Activated CD8-positive, alpha-beta T cell treated with anti-CD3 and anti-CD28 coated beads for 36 hours (primary cell): ENCODE data around the gene TARS3. TPM values are rescaled to one million over a fixed set of nuclear protein-coding genes. Genes with fewer than 3 reads are reported as not detected.
"Not testable (repeated sequence)": the region's sequence is repeated elsewhere in the genome, so short reads cannot be mapped to it uniquely, and the experiment has no call there.

Experiments used
- ATAC-seq: fragments of 200-7000 bp; cut with Tn5 transposase; one replicate; pipeline ENCODE4 v1.10.0; 2021; ENCODE audit warnings: mild to moderate bottlenecking, moderate library complexity
- CTCF ChIA-PET: fragments of 350-600 bp; sonication (Branson Sonifier 250); formaldehyde crosslinking; loops from one replicate; lab custom pipeline; 2021; ENCODE audit warnings: antibody characterized with exemption; lab: Charles Lee
- POLR2A ChIA-PET: fragments of 350-600 bp; sonication (Branson Sonifier 250); formaldehyde crosslinking; loops from one replicate; lab custom pipeline; 2021; ENCODE audit warnings: antibody characterized with exemption; lab: Charles Lee
- DNase-seq: peaks from one replicate; pipeline ENCODE4 v3.0.0-alpha.2; 2020
- H3K27ac Mint-ChIP-seq: one replicate; pipeline ENCODE4 v1.8.0; 2021; ENCODE audit warnings: mild to moderate bottlenecking, mixed read lengths
- H3K27me3 Mint-ChIP-seq: one replicate; pipeline ENCODE4 v1.8.0; 2021; ENCODE audit warnings: mixed read lengths
- H3K36me3 Mint-ChIP-seq: one replicate; pipeline ENCODE4 v1.8.0; 2021; ENCODE audit warnings: low read depth, mixed read lengths
- H3K4me1 Mint-ChIP-seq: one replicate; pipeline ENCODE4 v1.8.0; 2021; ENCODE audit warnings: low read depth, mixed read lengths
- H3K4me3 Mint-ChIP-seq: one replicate; pipeline ENCODE4 v1.8.0; 2021; ENCODE audit warnings: mild to moderate bottlenecking, moderate library complexity, mixed read lengths
- H3K9me3 Mint-ChIP-seq: one replicate; pipeline ENCODE4 v1.8.0; 2021; ENCODE audit warnings: mixed read lengths
- intact Hi-C: fragments of 100-400 bp; cut with micrococcal nuclease; formaldehyde crosslinking; loops from one replicate; pipeline ENCODE4 v1.10.0; 2022
- total RNA-seq, 2 experiments: library from RNA; stranded (reverse); gene quantifications; one replicate each; pipeline ENCODE4 v1.2.3, GENCODE V29; 2021
- TF ChIP-seq, protein P1 (sequence below): fragments of 200-600 bp; IDR thresholded peaks from one replicate; pipeline ENCODE4 v1.8.0; 2022; ENCODE audit warnings: antibody characterized with exemption, mild to moderate bottlenecking

TARS3 gene
- total RNA-seq, 2 experiments from 2014 or later, result 7.2 to 8.3 TPM

GRCh38 chr15:101746716-101747082, 22.4 kb upstream of the TARS3 start:
- H3K4me3 Mint-ChIP-seq, result peak overlapping the region; percentile 73
- H3K36me3 Mint-ChIP-seq, H3K4me1 Mint-ChIP-seq, H3K9me3 Mint-ChIP-seq, H3K27me3 Mint-ChIP-seq, POLR2A ChIA-PET, DNase-seq, intact Hi-C loops, CTCF ChIA-PET: not testable (repeated sequence)
- peak; percentile 10 for ATAC-seq
- H3K27ac Mint-ChIP-seq, result peak overlapping the region; percentile 85

- H3K9me3 Mint-ChIP-seq, intact Hi-C loops, H3K36me3 Mint-ChIP-seq, POLR2A ChIA-PET, H3K4me3 Mint-ChIP-seq, H3K27ac Mint-ChIP-seq, DNase-seq, H3K4me1 Mint-ChIP-seq, H3K27me3 Mint-ChIP-seq, CTCF ChIA-PET, ATAC-seq: not testable (repeated sequence)
These were observed 10.6 kb upstream of the TARS3 start for GRCh38 chr15:101734837-101735236.

DNA sequence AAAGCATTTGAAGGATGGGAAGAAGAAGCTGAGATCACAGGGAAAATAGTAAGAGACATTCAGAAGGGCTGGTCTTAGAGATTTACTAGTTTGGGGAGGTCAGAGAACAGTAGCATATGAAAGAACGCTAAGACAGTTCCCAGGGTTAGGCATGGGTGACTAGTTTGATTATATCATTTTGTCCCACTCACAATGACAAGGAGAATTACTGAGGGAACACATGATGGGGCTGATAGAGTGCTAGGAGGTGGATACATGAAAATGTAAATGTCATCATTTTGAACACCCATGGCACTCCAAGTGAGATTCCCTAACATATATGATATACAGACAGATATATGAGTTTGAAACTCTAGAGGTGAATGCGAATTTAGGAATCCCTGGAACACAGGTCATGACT, 9.3 kb upstream of the TARS3 start:
- intact Hi-C loops, result no loop called here
- CTCF ChIA-PET, result no interaction called here
- DNase-seq (no peak), ATAC-seq (no peak)
- Mint-ChIP-seq H3K4me3 (no peak overlapping the region), H3K27ac (no peak overlapping the region), H3K9me3 (no peaks in the 10 kb centered on the region), H3K27me3 (no peaks in the 10 kb centered on the region), H3K4me1 (no peaks in the 10 kb centered on the region), H3K36me3 (no peaks in the 10 kb centered on the region)
- POLR2A ChIA-PET, result no interaction called here
- TF ChIP-seq, protein P1, sequence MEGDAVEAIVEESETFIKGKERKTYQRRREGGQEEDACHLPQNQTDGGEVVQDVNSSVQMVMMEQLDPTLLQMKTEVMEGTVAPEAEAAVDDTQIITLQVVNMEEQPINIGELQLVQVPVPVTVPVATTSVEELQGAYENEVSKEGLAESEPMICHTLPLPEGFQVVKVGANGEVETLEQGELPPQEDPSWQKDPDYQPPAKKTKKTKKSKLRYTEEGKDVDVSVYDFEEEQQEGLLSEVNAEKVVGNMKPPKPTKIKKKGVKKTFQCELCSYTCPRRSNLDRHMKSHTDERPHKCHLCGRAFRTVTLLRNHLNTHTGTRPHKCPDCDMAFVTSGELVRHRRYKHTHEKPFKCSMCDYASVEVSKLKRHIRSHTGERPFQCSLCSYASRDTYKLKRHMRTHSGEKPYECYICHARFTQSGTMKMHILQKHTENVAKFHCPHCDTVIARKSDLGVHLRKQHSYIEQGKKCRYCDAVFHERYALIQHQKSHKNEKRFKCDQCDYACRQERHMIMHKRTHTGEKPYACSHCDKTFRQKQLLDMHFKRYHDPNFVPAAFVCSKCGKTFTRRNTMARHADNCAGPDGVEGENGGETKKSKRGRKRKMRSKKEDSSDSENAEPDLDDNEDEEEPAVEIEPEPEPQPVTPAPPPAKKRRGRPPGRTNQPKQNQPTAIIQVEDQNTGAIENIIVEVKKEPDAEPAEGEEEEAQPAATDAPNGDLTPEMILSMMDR, result no peak

- no peak overlapping the region for H3K27ac Mint-ChIP-seq
These were observed 8.5 kb upstream of the TARS3 start for GRCh38 chr15:101732772-101733171.

GRCh38 chr15:101731746-101732145, 7.5 kb upstream of the TARS3 start:
- DNase-seq (no peak), ATAC-seq (no peak)
- ChIA-PET POLR2A (interaction anchor here (0.6 kb wide), 1 partner anchor 14 kb away, joined by 3 read pairs; no protein-coding TSS in a partner anchor), CTCF (no interaction called here)
- intact Hi-C loops, result no loop called here
- H3K9me3 Mint-ChIP-seq, result no peaks in the 10 kb centered on the region
- TF ChIP-seq, protein P1, result no peak
- H3K27ac Mint-ChIP-seq, result no peak overlapping the region
- H3K27me3 Mint-ChIP-seq, result no peaks in the 10 kb centered on the region
- H3K4me3 Mint-ChIP-seq, result no peak overlapping the region
- no peaks in the 10 kb centered on the region for H3K36me3 Mint-ChIP-seq
- no peaks in the 10 kb centered on the region for H3K4me1 Mint-ChIP-seq

More at GRCh38 chr15:101732772-101733171, 8.5 kb upstream of the TARS3 start:
- TF ChIP-seq, protein P1, result no peak
- ChIA-PET CTCF (no interaction called here), POLR2A (no interaction called here)
- Mint-ChIP-seq H3K4me3 (no peak overlapping the region), H3K36me3 (no peaks in the 10 kb centered on the region), H3K4me1 (no peaks in the 10 kb centered on the region), H3K9me3 (no peaks in the 10 kb centered on the region), H3K27me3 (no peaks in the 10 kb centered on the region)
- no peak for DNase-seq
- ATAC-seq, result no peak
- intact Hi-C loops, result no loop called here

DNA sequence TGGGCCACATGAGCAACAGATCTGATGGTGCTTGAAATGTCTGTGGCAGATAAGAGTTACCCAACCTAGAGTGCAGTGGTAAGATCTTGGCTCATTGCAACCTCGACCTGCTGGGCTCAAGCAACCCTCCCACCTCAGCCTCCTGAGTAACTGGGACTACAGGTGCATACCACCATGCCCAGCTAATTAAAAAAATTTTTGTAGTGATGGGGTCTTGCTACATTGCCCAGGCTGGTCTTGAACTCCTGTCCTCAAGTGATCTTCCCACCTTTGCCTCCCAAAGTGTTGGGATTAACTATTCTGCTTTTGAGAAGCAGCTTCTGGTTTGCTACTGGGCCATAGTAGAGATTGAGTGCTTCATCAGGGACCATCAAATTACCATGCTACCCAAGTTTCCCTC, 2.9 kb upstream of the TARS3 start:
- DNase-seq, result no peak
- CTCF ChIA-PET, result no interaction called here

More for the DNA sequence above, 2.9 kb upstream of the TARS3 start:
- POLR2A ChIA-PET, result interaction anchor here (0.9 kb wide), 1 partner anchor 14 kb away, joined by 3 read pairs; no protein-coding TSS in a partner anchor
- H3K36me3 Mint-ChIP-seq, result peaks cover 6% of the 10 kb centered on the region
- no peaks in the 10 kb centered on the region for H3K9me3 Mint-ChIP-seq
- no peaks in the 10 kb centered on the region for H3K27me3 Mint-ChIP-seq
- intact Hi-C loops, result no loop called here
- no peak for ATAC-seq
- TF ChIP-seq, protein P1, result no peak
- no peak overlapping the region for H3K27ac Mint-ChIP-seq
- H3K4me3 Mint-ChIP-seq, result no peak overlapping the region
- peaks cover 9% of the 10 kb centered on the region for H3K4me1 Mint-ChIP-seq
